K562 (cell line): ENCODE results near the gene MAD1L1. TPM values are rescaled to one million over a fixed set of nuclear protein-coding genes. Genes with fewer than 3 reads are reported as not detected.

ENCODE experiments used
- ATF7 ChIP-seq: fragments of 450-650 bp; IDR thresholded peaks from 2 replicates; pipeline ENCODE4 v1.7.1; 2014; ENCODE audit warnings: mild to moderate bottlenecking, moderate library complexity
- BACH1 ChIP-seq: fragments of 200-800 bp; sonication (Bioruptor generic); IDR thresholded peaks from 2 replicates; pipeline ENCODE4 v1.6.1; 2016; ENCODE audit warnings: missing genetic modification characterization, missing compliant biosample characterization
- BRCA1 ChIP-seq, 2 experiments: fragments of 450-650 bp in 1 of 2; sonication (generic) in 1 of 2; formaldehyde crosslinking in 1 of 2; IDR thresholded peaks; 2 replicates each; pipeline versions ENCODE4 v1.5.0 to v1.6.1; 2017 to 2020; ENCODE audit warnings: mild to moderate bottlenecking in 1 of 2, missing genetic modification reagents in 1 of 2
- BRD4 ChIP-seq: fragments of 200-600 bp; sonication (generic); IDR thresholded peaks from 2 replicates; pipeline ENCODE4 v1.6.1; 2017; ENCODE audit warnings: inconsistent platforms
- CHD4 ChIP-seq: fragments of 200-600 bp; sonication (generic); IDR thresholded peaks from 3 replicates; pipeline ENCODE4 v1.6.1; 2012; ENCODE audit warnings: low read depth, mild to moderate bottlenecking, mixed read lengths, low read length, inconsistent platforms; ENCODE audit not compliant: insufficient read depth, insufficient replicate concordance, poor library complexity, severe bottlenecking
- HDAC1 ChIP-seq, 2 experiments: fragments of 450-650 bp; IDR thresholded peaks; 2 replicates each; pipeline ENCODE4 v1.6.1; 2016 to 2017; ENCODE audit warnings: inconsistent platforms in 1 of 2, mild to moderate bottlenecking in 1 of 2, moderate library complexity in 1 of 2
- KLF10 ChIP-seq: fragments of 250-450 bp; sonication (Bioruptor Pico); IDR thresholded peaks from 2 replicates; pipeline ENCODE4 v1.6.1; 2021; ENCODE audit warnings: matching md5 sums
- LEF1 ChIP-seq: fragments of 450-650 bp; IDR thresholded peaks from 2 replicates; pipeline ENCODE4 v1.6.1; 2016; ENCODE audit warnings: mild to moderate bottlenecking
- MCM5 ChIP-seq: fragments of 450-650 bp; IDR thresholded peaks from 2 replicates; pipeline ENCODE4 v1.6.1; 2016; ENCODE audit warnings: low read depth
- MECOM ChIP-seq: fragments of 250-450 bp; sonication (Bioruptor Pico); IDR thresholded peaks from 2 replicates; pipeline ENCODE4 v1.8.0; 2022; ENCODE audit warnings: inconsistent platforms
- MEF2D ChIP-seq: conservative IDR thresholded peaks from 2 replicates; pipeline ENCODE4 v1.6.1; 2016; ENCODE audit warnings: low read depth, missing genetic modification characterization, missing compliant biosample characterization
- PYGO2 ChIP-seq: fragments of 450-650 bp; IDR thresholded peaks from 2 replicates; pipeline ENCODE4 v1.6.1; 2016; ENCODE audit warnings: mild to moderate bottlenecking, missing genetic modification characterization, moderate library complexity, missing compliant biosample characterization
- SAP30 ChIP-seq: fragments of 200-600 bp; sonication (generic); IDR thresholded peaks from 2 replicates; pipeline ENCODE4 v1.6.1; 2012; ENCODE audit warnings: borderline replicate concordance, low read depth, mild to moderate bottlenecking, moderate library complexity, low read length, control low read depth, inconsistent platforms; ENCODE audit not compliant: insufficient read depth, poor library complexity, severe bottlenecking
- SMARCE1 ChIP-seq: fragments of 450-650 bp; IDR thresholded peaks from 2 replicates; pipeline ENCODE4 v1.7.1; 2016; ENCODE audit warnings: mild to moderate bottlenecking
- ZBTB8A ChIP-seq: fragments of 450-650 bp; IDR thresholded peaks from 2 replicates; pipeline ENCODE4 v1.6.1; 2018; ENCODE audit warnings: mild to moderate bottlenecking, moderate library complexity; ENCODE audit not compliant: partially characterized antibody
- ZNF197 ChIP-seq: fragments of 200-800 bp; sonication (Bioruptor generic); IDR thresholded peaks from 2 replicates; pipeline ENCODE4 v1.6.1; 2016; ENCODE audit warnings: low read depth, missing genetic modification characterization, missing compliant biosample characterization
- ZNF274 ChIP-seq: IDR thresholded peaks from 2 replicates; pipeline ENCODE4 v1.6.1; 2011; ENCODE audit warnings: low read depth, mild to moderate bottlenecking, low read length, moderate library complexity, borderline replicate concordance
- ZNF551 ChIP-seq: fragments of 250-450 bp; sonication (Bioruptor Pico); IDR thresholded peaks from 2 replicates; pipeline ENCODE4 v1.5.0; 2021; ENCODE audit warnings: mild to moderate bottlenecking, moderate library complexity
- ZNF75A ChIP-seq: fragments of 450-650 bp; formaldehyde crosslinking; IDR thresholded peaks from 2 replicates; pipeline ENCODE4 v1.4.0; 2020; ENCODE audit warnings: mild to moderate bottlenecking
- polyA plus RNA-seq, 8 experiments: library from polyadenylated mRNA; depleted of rRNA in 4 of 8; stranded (reverse) in 5 of 8; unstranded in 3 of 8; fragments of >200 nt; fragmentation: Nextera tagmentation in 2 of 8; fragmentation: Illumina TruSeq in 1 of 8; extraction: Ambion mirVana in 2 of 8; extraction: Trizol in 1 of 8; gene quantifications; 2 replicates each; pipeline versions ENCODE4 v1.2.1 to v1.2.3, GENCODE V29; 2011 to 2014; ENCODE audit warnings: inconsistent platforms in 1 of 8, missing spikeins in 1 of 8
- total RNA-seq, 7 experiments: library from RNA; depleted of rRNA in 6 of 7; stranded (reverse); fragments of >200 nt in 6 of 7; fragmentation: Illumina TruSeq in 2 of 7; extraction: Trizol in 2 of 7; gene quantifications; 2 replicates each; pipeline versions ENCODE4 v1.2.1 to v1.2.3, GENCODE V29; 2011 to 2021; ENCODE audit warnings: low replicate concordance in 1 of 7
- TF ChIP-seq, protein P1 (sequence below): sonication (generic); formaldehyde crosslinking; IDR thresholded peaks from 2 replicates; pipeline ENCODE4 v1.8.0; 2022; ENCODE audit warnings: missing genetic modification reagents, mild to moderate bottlenecking, borderline replicate concordance
- TF ChIP-seq, protein P2 (sequence below): sonication (generic); IDR thresholded peaks from 2 replicates; pipeline ENCODE4 v1.6.1; 2016
- TF ChIP-seq, protein P3 (sequence below): fragments of 250-450 bp; sonication (Bioruptor Pico); IDR thresholded peaks from 2 replicates; pipeline ENCODE4 v1.5.0; 2021; ENCODE audit warnings: mild to moderate bottlenecking, moderate library complexity

MAD1L1 gene
- total and polyA plus RNA-seq, 9 of the 15 experiments (the other 6 are each of a cell fraction or from before 2014, with no cell fraction given), result 1.7 to 89.7 (median 18.0) TPM

DNA sequence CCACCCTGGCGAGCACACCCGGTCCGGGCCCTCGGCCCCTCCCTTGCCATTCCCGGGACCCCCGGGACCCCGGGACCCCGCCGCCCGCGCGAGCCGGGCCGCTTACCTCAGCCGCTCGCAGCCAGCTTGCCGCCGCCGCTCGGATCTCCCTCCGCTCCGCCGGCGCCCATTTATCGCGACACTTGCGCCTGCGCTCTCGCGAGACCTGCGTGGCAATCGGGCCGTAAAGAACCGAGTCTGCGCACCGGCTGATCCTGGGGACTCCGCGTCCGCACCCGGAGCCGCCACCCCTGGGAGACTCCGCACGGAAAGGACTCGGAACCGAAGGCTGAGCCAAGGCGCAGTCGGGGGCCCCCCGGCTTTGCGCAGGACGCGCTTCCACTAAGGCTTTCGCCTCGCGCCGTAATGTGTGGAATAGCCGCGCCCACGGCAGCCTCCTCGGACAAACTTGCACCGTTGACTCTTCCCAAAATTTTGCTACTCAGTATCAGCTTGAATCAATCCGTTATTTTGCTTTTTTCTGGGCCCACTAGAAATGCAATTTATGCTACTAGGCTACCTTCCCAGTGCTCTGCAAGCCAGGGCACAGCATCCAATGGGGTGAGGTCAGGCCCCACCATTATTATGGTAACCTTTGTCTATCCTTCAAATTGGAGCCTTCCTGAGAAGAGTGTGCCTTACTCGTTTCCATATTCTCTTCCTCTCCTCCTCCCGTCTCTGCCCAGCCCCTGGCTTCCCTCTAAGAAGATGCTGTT is at the start of gene MAD1L1 (continued):
- TF ChIP-seq ATF7, result peak; percentile 77
- no peak for TF ChIP-seq ZNF75A (CRISPR knock-in tag)
- TF ChIP-seq, protein P1, sequence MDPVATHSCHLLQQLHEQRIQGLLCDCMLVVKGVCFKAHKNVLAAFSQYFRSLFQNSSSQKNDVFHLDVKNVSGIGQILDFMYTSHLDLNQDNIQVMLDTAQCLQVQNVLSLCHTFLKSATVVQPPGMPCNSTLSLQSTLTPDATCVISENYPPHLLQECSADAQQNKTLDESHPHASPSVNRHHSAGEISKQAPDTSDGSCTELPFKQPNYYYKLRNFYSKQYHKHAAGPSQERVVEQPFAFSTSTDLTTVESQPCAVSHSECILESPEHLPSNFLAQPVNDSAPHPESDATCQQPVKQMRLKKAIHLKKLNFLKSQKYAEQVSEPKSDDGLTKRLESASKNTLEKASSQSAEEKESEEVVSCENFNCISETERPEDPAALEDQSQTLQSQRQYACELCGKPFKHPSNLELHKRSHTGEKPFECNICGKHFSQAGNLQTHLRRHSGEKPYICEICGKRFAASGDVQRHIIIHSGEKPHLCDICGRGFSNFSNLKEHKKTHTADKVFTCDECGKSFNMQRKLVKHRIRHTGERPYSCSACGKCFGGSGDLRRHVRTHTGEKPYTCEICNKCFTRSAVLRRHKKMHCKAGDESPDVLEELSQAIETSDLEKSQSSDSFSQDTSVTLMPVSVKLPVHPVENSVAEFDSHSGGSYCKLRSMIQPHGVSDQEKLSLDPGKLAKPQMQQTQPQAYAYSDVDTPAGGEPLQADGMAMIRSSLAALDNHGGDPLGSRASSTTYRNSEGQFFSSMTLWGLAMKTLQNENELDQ (CRISPR knock-in tag), result no peak
- TF ChIP-seq ZNF274, result no peak
- TF ChIP-seq BRD4, result no peak
- no peak for TF ChIP-seq ZNF551 (CRISPR knock-in tag)
- TF ChIP-seq MEF2D (tag), result no peak
- TF ChIP-seq SMARCE1, result no peak
- TF ChIP-seq ZBTB8A, result no peak
- 0 out of 2 replicates have a peak, but pooled peaks have one; percentile 38 for TF ChIP-seq MECOM (CRISPR knock-in tag)
- no peak for TF ChIP-seq ZNF197 (CRISPR knock-in tag)
- no peak for TF ChIP-seq HDAC1 (IDR thresholded peaks at IDR 0.05)
- no peak for TF ChIP-seq PYGO2 (tag)
- no peak for TF ChIP-seq SAP30
- TF ChIP-seq, protein P2, sequence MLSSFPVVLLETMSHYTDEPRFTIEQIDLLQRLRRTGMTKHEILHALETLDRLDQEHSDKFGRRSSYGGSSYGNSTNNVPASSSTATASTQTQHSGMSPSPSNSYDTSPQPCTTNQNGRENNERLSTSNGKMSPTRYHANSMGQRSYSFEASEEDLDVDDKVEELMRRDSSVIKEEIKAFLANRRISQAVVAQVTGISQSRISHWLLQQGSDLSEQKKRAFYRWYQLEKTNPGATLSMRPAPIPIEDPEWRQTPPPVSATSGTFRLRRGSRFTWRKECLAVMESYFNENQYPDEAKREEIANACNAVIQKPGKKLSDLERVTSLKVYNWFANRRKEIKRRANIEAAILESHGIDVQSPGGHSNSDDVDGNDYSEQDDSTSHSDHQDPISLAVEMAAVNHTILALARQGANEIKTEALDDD, result peak; percentile 54; the same call in 1 of the 2 replicates
- no peak for TF ChIP-seq BACH1 (tag)
- TF ChIP-seq, protein P3, sequence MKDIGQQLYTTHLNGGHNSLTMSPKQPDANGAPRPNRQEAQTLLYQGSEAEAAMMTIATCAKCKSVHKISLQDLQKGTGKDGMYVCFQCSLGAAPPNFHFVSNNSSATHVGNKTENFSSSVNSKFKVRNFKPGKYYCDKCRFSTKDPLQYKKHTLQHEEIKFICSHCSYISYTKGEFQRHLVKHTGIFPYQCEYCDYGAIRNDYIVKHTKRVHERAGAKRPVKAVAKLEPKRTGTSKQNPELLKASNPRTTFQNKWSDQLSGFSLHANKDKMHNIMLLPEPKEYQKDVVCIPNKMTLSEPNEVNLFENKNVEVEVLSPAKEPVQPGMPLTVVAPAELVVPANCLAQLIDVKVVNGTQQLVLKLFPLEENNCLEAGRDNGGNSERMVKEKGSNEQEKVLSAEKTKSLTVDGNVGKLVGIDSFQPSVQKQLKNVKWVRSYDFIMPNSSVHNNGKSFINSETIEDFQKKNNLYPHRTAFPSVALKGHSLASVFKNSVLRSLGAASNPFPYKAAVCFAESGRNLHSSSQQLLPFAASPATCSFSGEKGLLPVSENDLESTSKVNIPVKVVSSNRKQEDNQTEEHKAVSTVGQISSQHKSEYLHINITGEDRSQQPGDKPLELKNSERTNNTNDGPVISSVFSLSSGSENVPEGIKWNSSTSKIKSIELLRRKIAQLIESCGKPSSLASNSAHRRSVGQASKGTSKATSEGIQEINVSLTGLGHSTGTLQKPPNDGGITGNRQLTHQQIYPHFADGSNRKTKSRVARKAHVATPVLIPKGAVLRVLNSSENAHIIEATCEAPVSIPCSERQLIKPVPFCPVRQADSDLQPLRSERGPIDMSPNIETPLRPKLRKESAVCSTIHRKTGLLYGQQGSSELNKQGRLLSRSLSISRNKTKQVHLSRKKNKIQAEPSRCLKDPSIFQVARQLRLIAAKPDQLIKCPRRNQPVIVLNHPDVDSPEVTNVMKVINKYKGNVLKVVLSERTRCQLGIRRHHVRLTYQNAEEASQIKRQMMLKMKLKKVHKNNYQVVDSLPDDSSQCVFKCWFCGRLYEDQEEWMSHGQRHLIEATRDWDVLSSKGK (CRISPR knock-in tag), result no peak
- TF ChIP-seq BRCA1 (IDR thresholded peaks at IDR 0.05), result no peak
- TF ChIP-seq BRCA1 (CRISPR knock-in tag; IDR thresholded peaks at IDR 0.05), result no peak
- TF ChIP-seq CHD4, result no peak
- TF ChIP-seq LEF1, result no peak
- TF ChIP-seq MCM5, result no peak
- no peak for TF ChIP-seq KLF10 (CRISPR knock-in tag)
